ENCODE results near the gene PTMS. TPM values are rescaled to one million over a fixed set of nuclear protein-coding genes. Genes with fewer than 3 reads are reported as not detected.

PTMS gene
- total and polyA plus RNA-seq, 2 of the 13 experiments (the other 11 are each of a cell fraction or from before 2014, with no cell fraction given) = 40.5 to 82.4 TPM

GRCh38 chr12:6792522-6793201, 26.5 kb downstream of the PTMS start (continued):
- TF ChIP-seq USF2 (IDR thresholded peaks at IDR 0.05; ENCODE audit: low read depth, low read length) (no peak), USF2 (CRISPR knock-in tag; IDR thresholded peaks at IDR 0.05; ENCODE audit: borderline replicate concordance) (no peak), CENPT (CRISPR knock-in tag; IDR thresholded peaks at IDR 0.05; ENCODE audit: low read depth) (no peak), ZFP91 (CRISPR knock-in tag; IDR thresholded peaks at IDR 0.05; ENCODE audit: borderline replicate concordance) (peak; percentile 87; the same call in 1 of the 2 replicates), ZNF343 (CRISPR knock-in tag; IDR thresholded peaks at IDR 0.05) (0 out of 2 replicates have a peak, but pooled peaks have one; percentile 16), IRF1 (CRISPR knock-in tag; IDR thresholded peaks at IDR 0.05; ENCODE audit: low read depth) (no peak), TGIF2 (CRISPR knock-in tag; IDR thresholded peaks at IDR 0.05) (no peak), ARID4A (CRISPR knock-in tag; IDR thresholded peaks at IDR 0.05; ENCODE audit: borderline replicate concordance) (peak; percentile 55; the same call in 1 of the 2 replicates), ZMAT5 (CRISPR knock-in tag; IDR thresholded peaks at IDR 0.05; ENCODE audit: borderline replicate concordance, low read depth) (no peak), ZNF558 (CRISPR knock-in tag; IDR thresholded peaks at IDR 0.05; ENCODE audit: borderline replicate concordance) (no peak), ZNF652 (CRISPR knock-in tag; IDR thresholded peaks at IDR 0.05; ENCODE audit: borderline replicate concordance, low read depth) (peak; percentile 41; the same call in 1 of the 2 replicates), CC2D1A (CRISPR knock-in tag; IDR thresholded peaks at IDR 0.05) (no peak), ZNF549 (CRISPR knock-in tag; IDR thresholded peaks at IDR 0.05) (no peak), HOXA3 (CRISPR knock-in tag; IDR thresholded peaks at IDR 0.05) (peak; percentile 63), ZBTB10 (CRISPR knock-in tag; IDR thresholded peaks at IDR 0.05; ENCODE audit: borderline replicate concordance) (no peak), AKAP8 (CRISPR knock-in tag; IDR thresholded peaks at IDR 0.05) (peak; percentile 75)

Data from HepG2 (cell line).